ENCODE data around the gene BNC1.

- no peak for TF ChIP-seq CEBPB (IDR thresholded peaks at IDR 0.05; ENCODE audit: low read depth, low read length)
- no peak for TF ChIP-seq CTCF (conservative IDR thresholded peaks at IDR 0.05; ENCODE audit: low read depth, low read length)
- TF ChIP-seq POLR2A (IDR thresholded peaks at IDR 0.05; ENCODE audit: low read depth, low read length): no peak
- no peak for TF ChIP-seq MAFK (IDR thresholded peaks at IDR 0.05; ENCODE audit: low read depth, low read length)
- TF ChIP-seq RFX5 (IDR thresholded peaks at IDR 0.05; ENCODE audit: low read depth, low read length): no peak
- no peak for TF ChIP-seq RCOR1 (IDR thresholded peaks at IDR 0.05; ENCODE audit: insufficient replicate concordance, low read length)
- no peak for TF ChIP-seq USF2 (IDR thresholded peaks at IDR 0.05; ENCODE audit: low read depth, low read length)
- no peak for TF ChIP-seq MAZ (IDR thresholded peaks at IDR 0.05; ENCODE audit: borderline replicate concordance, low read depth, low read length)
- no peak for TF ChIP-seq SMC3 (IDR thresholded peaks at IDR 0.05; ENCODE audit: low read depth, low read length)
These were observed 11.0 kb upstream of the BNC1 start for GRCh38 chr15:83295417-83295816.

Measured in IMR-90 (cell line).